K562 (cell line): ENCODE results near the gene ZC3H10. TPM values are rescaled to one million over a fixed set of nuclear protein-coding genes. Genes with fewer than 3 reads are reported as not detected.

Experiments used
- ASH1L ChIP-seq: fragments of 450-650 bp; IDR thresholded peaks from 2 replicates; pipeline ENCODE4 v1.6.1; 2018; ENCODE audit warnings: borderline replicate concordance, mild to moderate bottlenecking, low read depth; ENCODE audit not compliant: partially characterized antibody
- BDP1 ChIP-seq: IDR thresholded peaks from 3 replicates; pipeline ENCODE4 v1.6.1; 2011; ENCODE audit not compliant: insufficient read length, insufficient read depth
- CGGBP1 ChIP-seq: fragments of 250-450 bp; sonication (Bioruptor Pico); IDR thresholded peaks from 2 replicates; pipeline ENCODE4 v1.9.0; 2021; ENCODE audit warnings: mild to moderate bottlenecking
- DDX20 ChIP-seq: fragments of 450-650 bp; IDR thresholded peaks from 2 replicates; pipeline ENCODE4 v1.6.1; 2016; ENCODE audit warnings: missing genetic modification characterization, low read depth, mild to moderate bottlenecking, missing compliant biosample characterization, moderate library complexity
- DEAF1 ChIP-seq: fragments of 450-650 bp; formaldehyde crosslinking; IDR thresholded peaks from 2 replicates; pipeline ENCODE4 v1.4.0; 2020; ENCODE audit warnings: mild to moderate bottlenecking, moderate library complexity
- E2F1 ChIP-seq: sonication (generic); formaldehyde crosslinking; IDR thresholded peaks from 2 replicates; pipeline ENCODE4 v1.8.1; 2023; ENCODE audit warnings: mild to moderate bottlenecking, missing genetic modification reagents, moderate library complexity
- ESRRB ChIP-seq: fragments of 250-450 bp; sonication (Bioruptor Pico); IDR thresholded peaks from 2 replicates; pipeline ENCODE4 v1.5.0; 2020; ENCODE audit warnings: mild to moderate bottlenecking, moderate library complexity, borderline replicate concordance
- GTF2B ChIP-seq: IDR thresholded peaks from 2 replicates; pipeline ENCODE4 v1.6.1; 2011; ENCODE audit not compliant: insufficient read length; ENCODE audit errors: extremely low read depth
- GTF2E2 ChIP-seq: fragments of 200-800 bp; sonication (Bioruptor generic); IDR thresholded peaks from 2 replicates; pipeline ENCODE4 v1.6.1; 2016; ENCODE audit warnings: missing genetic modification characterization, missing compliant biosample characterization
- KAT7 ChIP-seq: sonication (generic); formaldehyde crosslinking; IDR thresholded peaks from 2 replicates; pipeline ENCODE4 v1.8.0; 2022; ENCODE audit warnings: missing genetic modification reagents, mild to moderate bottlenecking, borderline replicate concordance
- MXI1 ChIP-seq: IDR thresholded peaks from 2 replicates; pipeline ENCODE4 v1.6.1; 2011; ENCODE audit warnings: low read depth, mild to moderate bottlenecking, improper control_type of control experiment, low read length
- NELFE ChIP-seq: IDR thresholded peaks from 2 replicates; pipeline ENCODE4 v1.6.1; 2011; ENCODE audit warnings: mild to moderate bottlenecking; ENCODE audit not compliant: insufficient read depth, insufficient read length
- OTX1 ChIP-seq: fragments of 450-650 bp; formaldehyde crosslinking; IDR thresholded peaks from 2 replicates; pipeline ENCODE4 v1.4.0; 2022; ENCODE audit warnings: mild to moderate bottlenecking
- RNF2 ChIP-seq: sonication (generic); IDR thresholded peaks from 2 replicates; pipeline ENCODE4 v1.6.1; 2016
- TCF7 ChIP-seq: sonication (generic); IDR thresholded peaks from 2 replicates; pipeline ENCODE4 v1.6.1; 2016; ENCODE audit warnings: antibody characterized with exemption, borderline replicate concordance
- TFAP4 ChIP-seq: sonication (generic); formaldehyde crosslinking; IDR thresholded peaks from 2 replicates; pipeline ENCODE4 v1.8.0; 2022; ENCODE audit warnings: missing genetic modification reagents, mild to moderate bottlenecking, moderate library complexity, borderline replicate concordance
- ZHX1 ChIP-seq: fragments of 150-350 bp; conservative IDR thresholded peaks from 2 replicates; pipeline ENCODE4 v1.6.1; 2014; ENCODE audit warnings: low read length
- ZNF184 ChIP-seq: sonication (generic); formaldehyde crosslinking; IDR thresholded peaks from 2 replicates; pipeline ENCODE4 v1.5.0; 2020; ENCODE audit warnings: missing genetic modification reagents
- ZNF584 ChIP-seq: fragments of 200-800 bp; sonication (Bioruptor generic); IDR thresholded peaks from 2 replicates; pipeline ENCODE4 v1.6.1; 2016; ENCODE audit warnings: low read depth, mild to moderate bottlenecking, missing genetic modification characterization, missing compliant biosample characterization
- ZNF764 ChIP-seq: fragments of 250-450 bp; sonication (Bioruptor Pico); IDR thresholded peaks from 2 replicates; pipeline ENCODE4 v1.4.0; 2020; ENCODE audit warnings: low read depth, mild to moderate bottlenecking, moderate library complexity
- polyA plus RNA-seq, 8 experiments: library from polyadenylated mRNA; depleted of rRNA in 4 of 8; stranded (reverse) in 5 of 8; unstranded in 3 of 8; fragments of >200 nt; fragmentation: Nextera tagmentation in 2 of 8; fragmentation: Illumina TruSeq in 1 of 8; extraction: Ambion mirVana in 2 of 8; extraction: Trizol in 1 of 8; gene quantifications; 2 replicates each; pipeline versions ENCODE4 v1.2.1 to v1.2.3, GENCODE V29; 2011 to 2014; ENCODE audit warnings: inconsistent platforms in 1 of 8, missing spikeins in 1 of 8
- total RNA-seq, 7 experiments: library from RNA; depleted of rRNA in 6 of 7; stranded (reverse); fragments of >200 nt in 6 of 7; fragmentation: Illumina TruSeq in 2 of 7; extraction: Trizol in 2 of 7; gene quantifications; 2 replicates each; pipeline versions ENCODE4 v1.2.1 to v1.2.3, GENCODE V29; 2011 to 2021; ENCODE audit warnings: low replicate concordance in 1 of 7

The ZC3H10 gene
- total and polyA plus RNA-seq, 9 of the 15 experiments (the other 6 are each of a cell fraction or from before 2014, with no cell fraction given), result 0.31 to 4.1 (median 1.6) TPM

- TF ChIP-seq DEAF1 (CRISPR knock-in tag), result no peak
- peak; percentile 38; the same call in 1 of the 2 replicates for TF ChIP-seq TFAP4 (CRISPR knock-in tag)
- TF ChIP-seq DDX20 (tag), result no peak
- TF ChIP-seq CGGBP1 (CRISPR knock-in tag), result no peak; the same call in 1 of the 2 replicates
- TF ChIP-seq GTF2E2 (tag), result peak; percentile 98
- no peak for TF ChIP-seq ZHX1
- TF ChIP-seq ZNF584 (CRISPR knock-in tag), result no peak
- no peak for TF ChIP-seq TCF7
- no peak for TF ChIP-seq BDP1
- peak; percentile 91 for TF ChIP-seq E2F1 (CRISPR knock-in tag)
- peak; percentile 76; the same call in 1 of the 2 replicates for TF ChIP-seq RNF2
- no peak for TF ChIP-seq MXI1
- no peak for TF ChIP-seq ESRRB (CRISPR knock-in tag)
- peak; percentile 94 for TF ChIP-seq GTF2B
- TF ChIP-seq ZNF764 (CRISPR knock-in tag), result peak; percentile 69
- TF ChIP-seq ASH1L, result peak; percentile 38
- TF ChIP-seq OTX1 (CRISPR knock-in tag), result peak; percentile 73; the same call in 1 of the 2 replicates
- no peak for TF ChIP-seq ZNF184
- no peak; the same call in 1 of the 2 replicates for TF ChIP-seq KAT7 (CRISPR knock-in tag)
- peak; percentile 55 for TF ChIP-seq NELFE
These were observed 1.6 kb upstream of the ZC3H10 start, which contains the start of gene RPL41 (continued) for GRCh38 chr12:56116267-56117081.
